Peyer's patch (tissue), 4 donors: ENCODE results near the gene PLEKHG5.
A peak's percentile ranks its signal among the peaks of the same experiment; 100 is the strongest.

ENCODE experiments used
- POLR2A ChIP-seq, 2 donors: fragments of 450-650 bp; IDR thresholded peaks; one replicate each; pipeline ENCODE4 v1.5.1; 2017; ENCODE audit warnings: antibody characterized with exemption in 2 of 2, mild to moderate bottlenecking in 2 of 2, moderate library complexity in 2 of 2
- TF ChIP-seq, protein P1 (sequence below), 6 experiments: fragments of 450-650 bp in 4 of 6; fragments of 200-600 bp in 2 of 6; sonication (generic) in 1 of 6; IDR thresholded peaks; one replicate each; pipeline ENCODE4 v1.5.1; 2017 to 2019; ENCODE audit warnings: antibody characterized with exemption in 6 of 6, mild to moderate bottlenecking in 3 of 6, moderate library complexity in 1 of 6

DNA sequence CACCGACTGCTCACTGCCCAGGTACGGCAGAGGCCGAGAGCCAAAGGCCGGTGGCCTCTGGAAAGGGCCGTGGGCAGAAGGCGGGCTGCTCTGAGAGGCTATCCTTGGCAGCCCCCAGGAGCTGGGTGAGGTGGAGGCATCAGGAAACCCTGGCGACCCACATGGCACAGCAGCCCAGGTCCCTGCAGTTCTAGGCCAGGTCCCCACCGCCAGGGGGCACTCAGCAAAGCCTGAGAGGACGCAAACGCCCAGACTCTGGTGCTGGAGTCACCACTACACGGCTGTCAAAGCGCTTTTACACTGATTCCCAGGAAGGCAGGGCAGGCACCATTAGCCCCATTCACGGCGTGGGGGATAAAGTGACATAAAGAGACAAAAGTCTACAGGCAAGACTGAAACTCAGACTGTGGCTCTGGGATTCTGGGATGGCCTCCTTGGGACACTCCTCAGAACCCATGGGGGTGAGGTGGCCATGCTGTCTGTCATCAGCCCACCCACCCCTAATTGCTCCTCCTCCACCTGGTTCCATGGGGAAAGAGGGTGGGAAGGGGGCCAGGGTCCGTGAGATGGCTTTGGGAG, 4.9 kb downstream of the PLEKHG5 start:
- TF ChIP-seq, protein P1, sequence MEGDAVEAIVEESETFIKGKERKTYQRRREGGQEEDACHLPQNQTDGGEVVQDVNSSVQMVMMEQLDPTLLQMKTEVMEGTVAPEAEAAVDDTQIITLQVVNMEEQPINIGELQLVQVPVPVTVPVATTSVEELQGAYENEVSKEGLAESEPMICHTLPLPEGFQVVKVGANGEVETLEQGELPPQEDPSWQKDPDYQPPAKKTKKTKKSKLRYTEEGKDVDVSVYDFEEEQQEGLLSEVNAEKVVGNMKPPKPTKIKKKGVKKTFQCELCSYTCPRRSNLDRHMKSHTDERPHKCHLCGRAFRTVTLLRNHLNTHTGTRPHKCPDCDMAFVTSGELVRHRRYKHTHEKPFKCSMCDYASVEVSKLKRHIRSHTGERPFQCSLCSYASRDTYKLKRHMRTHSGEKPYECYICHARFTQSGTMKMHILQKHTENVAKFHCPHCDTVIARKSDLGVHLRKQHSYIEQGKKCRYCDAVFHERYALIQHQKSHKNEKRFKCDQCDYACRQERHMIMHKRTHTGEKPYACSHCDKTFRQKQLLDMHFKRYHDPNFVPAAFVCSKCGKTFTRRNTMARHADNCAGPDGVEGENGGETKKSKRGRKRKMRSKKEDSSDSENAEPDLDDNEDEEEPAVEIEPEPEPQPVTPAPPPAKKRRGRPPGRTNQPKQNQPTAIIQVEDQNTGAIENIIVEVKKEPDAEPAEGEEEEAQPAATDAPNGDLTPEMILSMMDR (IDR thresholded peaks at IDR 0.05): peak; percentile 67 to 87 (median 84)
- no peak for TF ChIP-seq POLR2A (IDR thresholded peaks at IDR 0.05)
